GM15510 (cell line): Measurements from ENCODE around the gene ZCCHC7.

Experiments used
- POLR2A ChIP-seq: IDR thresholded peaks from 3 replicates; pipeline ENCODE4 v1.6.1; 2011; ENCODE audit warnings: borderline replicate concordance; ENCODE audit not compliant: insufficient read length; ENCODE audit errors: extremely low read depth

The ZCCHC7 gene

DNA sequence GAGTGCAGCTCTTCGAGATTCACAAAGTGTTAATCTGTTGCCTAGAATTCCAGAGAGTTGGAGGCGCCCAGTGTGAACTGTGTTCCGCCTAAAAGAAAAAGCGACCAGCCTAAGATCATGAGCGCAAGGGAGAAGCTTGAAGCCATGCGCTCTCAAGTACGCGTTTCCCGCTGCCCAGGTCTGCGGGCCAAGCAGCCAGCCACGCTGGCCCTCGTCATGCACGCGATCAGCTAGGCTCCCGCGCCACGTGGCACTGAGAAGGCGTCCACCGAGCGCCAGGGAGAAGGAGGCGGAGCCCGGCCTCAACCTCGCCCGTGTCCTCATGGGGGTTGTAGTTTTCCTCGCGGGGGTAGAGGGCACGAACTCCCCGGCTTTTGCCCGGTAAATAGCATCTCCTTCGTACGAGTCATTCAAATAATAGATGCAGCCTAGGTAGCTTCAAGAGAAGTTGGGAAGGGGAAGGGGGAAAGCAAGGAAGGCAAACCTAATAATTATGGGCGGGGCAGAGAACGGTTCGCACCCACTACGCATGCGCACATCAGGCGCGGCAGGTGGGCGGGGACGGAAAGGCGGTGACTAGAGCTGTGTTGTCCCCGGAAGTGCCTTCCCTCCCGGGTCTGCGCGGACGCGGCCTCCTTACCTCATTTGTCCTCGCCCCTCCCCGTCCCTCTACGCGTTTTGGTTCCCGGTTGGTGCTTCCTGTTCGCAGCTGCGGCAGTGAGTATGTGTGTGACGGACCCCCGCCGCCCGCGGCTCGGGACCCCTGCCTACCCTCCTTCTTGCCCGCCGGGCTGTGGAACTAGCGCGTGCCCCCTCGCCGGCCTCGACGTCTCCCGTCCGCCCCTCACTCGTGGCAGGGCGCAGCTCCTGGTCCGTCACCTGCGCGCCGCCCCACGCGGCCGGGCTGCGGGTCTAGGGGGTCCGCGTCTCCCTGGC lies at the start of gene ZCCHC7:
Gene ZCCHC7 (plus strand): TSS at position 668 of the 936 bp plus-strand sequence.
- peak; percentile 82 for TF ChIP-seq POLR2A

DNA sequence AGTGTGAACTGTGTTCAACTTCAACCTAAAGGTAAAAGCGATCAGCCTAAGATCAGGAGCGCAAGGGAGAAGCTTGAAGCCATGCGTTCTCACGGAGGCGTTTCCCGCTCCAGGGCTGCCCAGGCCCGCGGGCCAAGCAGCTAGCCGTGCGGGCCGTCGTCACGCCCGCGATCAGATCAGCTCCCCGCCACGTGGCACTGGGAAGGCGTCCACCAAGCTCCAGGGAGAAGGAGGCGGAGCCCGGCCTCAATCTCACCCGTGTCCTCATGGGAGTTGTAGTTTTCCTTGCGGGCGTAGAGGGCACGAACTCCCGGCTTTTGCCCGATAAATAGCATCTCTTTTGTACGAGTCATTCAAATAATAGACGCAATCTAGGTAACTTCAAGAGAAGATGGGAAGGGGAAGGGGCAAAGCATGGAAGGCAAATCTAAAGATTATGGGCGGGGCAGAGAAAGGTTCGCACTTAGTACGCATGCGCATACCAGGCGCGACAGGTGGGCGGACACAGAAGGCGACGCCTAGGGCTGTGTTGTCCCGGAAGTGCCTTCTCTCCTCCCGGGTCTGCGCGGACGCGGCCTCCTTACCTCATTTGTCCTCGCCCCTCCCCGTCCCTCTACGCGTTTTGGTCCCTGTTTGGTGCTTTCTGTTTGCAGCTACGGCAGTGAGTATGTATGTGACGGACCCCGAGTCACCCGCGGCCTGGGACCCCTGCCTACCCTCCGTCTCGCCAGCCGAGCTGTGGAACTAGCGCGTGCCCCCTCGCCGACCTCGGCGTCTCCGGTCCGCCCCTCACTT lies 40.8 kb upstream of the ZCCHC7 start:
- peak; percentile 64 for TF ChIP-seq POLR2A

DNA sequence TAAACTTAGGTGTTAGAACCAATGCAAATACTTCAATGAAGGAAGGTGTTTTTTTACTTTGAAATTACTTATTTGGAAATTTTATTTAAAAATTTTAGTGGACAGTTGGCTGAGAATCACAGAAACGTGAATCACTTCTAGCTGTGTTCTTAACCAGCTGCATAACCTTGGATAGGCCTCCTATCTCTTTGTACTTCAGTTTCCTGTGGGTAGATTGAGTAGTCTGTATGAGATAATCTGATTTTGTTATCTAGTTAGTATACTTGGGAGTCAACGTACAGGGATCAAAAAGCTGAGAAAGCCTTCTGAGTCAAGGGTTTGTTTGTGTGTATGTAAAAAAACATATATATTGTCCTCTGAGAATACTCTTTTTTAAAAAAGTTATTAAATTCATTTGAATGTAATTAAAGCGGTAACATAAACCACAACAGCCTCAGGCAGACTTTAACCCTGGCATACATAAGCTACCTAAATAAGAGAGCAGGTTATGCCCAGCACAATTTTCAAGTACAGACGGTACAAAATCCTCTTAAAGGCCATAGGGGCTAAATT lies 38.1 kb upstream of the ZCCHC7 start:
- TF ChIP-seq POLR2A, result no peak

DNA sequence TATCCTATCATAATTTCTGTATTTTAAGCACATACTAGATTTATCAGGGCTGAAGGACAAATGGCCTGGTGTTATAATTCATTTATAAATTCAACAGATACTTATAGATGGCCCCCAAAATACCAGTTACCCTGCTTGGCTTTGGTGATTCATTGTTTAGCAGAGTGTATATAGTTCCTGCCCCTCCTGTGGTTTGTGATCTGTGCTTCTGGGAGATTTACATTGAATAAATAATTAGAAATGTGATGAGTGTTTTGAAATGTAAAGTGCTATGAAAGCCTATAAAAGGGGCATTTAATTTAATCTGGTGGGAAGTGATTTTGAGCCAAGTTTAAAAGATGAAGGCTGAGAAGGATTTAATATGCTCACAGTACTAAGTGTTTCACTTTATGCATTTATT lies 36.7 kb upstream of the ZCCHC7 start:
- TF ChIP-seq POLR2A, result no peak

DNA sequence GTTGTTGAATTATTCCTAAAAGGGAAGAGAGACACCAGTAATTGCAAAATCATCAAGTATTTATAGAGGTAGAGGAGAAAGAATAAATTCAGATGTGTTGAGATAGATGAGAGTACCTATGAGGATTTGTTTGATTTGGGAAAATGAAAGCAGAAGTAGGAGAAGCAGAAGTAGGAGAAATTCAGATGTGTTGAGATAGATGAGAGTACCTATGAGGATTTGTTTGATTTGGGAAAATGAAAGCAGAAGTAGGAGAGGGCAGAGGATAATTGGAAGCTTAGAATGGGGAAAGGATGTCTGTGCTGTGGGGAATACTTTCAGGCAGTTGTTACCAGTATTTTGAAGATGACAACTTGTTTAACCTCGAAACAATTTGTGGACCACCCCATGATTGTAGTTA lies 35.1 kb upstream of the ZCCHC7 start:
- TF ChIP-seq POLR2A, result no peak

DNA sequence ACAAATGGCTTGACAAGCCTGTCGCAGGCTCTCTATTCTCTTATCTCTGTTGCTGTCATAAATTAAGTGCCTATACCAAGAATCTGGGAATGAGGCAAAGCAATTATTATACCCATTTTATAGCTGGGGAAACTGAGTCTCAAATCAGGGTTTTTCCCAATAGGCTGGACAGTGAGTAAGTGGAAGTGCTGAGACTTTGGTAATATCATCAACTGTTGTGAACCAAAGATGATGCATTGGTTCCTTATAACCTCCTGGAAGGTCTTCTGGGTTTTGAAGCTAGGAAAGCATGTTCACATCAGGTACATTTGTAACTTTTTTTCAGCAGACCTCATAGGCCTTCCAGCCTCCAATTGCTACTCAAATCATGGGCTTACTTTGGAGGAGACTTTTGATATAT lies 25.6 kb upstream of the ZCCHC7 start:
- TF ChIP-seq POLR2A, result no peak

DNA sequence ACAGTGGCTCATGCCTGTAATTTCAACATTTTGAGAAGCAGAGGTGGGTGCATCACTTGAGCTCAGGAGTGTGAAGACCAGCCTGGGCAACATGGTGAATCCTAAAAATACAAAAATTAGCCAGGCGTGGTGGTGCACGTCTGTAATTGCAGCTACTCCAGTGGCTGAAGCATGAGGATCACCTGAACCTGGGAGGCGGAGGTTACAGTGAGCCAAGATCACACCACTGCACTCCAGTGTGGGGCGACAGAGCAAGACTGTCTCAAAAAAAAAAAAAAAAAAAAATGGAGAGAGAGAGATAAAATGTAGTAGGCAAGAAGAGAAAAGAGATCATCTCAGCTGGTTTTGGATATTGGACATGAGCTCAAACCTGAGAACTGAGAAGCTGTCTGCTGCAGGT lies 23.7 kb upstream of the ZCCHC7 start:
- TF ChIP-seq POLR2A, result no peak

DNA sequence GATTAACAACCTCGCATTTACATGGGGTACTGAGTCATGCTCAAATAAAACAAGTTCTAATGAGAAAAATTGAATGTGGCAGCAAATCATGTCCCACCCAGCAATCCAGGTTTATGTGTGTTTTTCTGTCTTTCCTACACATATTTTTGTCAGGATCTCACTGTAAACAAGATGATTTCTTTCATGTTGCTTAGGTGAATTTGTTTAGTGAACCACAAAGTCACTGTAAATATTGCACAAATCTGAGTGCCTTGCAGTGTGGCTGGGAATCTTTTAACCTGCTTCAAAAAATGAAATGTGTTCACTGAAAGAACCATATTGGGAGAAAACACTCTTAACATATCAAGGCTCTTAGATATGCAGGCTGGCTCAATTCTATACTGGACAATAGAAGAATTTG lies 23.1 kb upstream of the ZCCHC7 start:
- TF ChIP-seq POLR2A, result no peak

DNA sequence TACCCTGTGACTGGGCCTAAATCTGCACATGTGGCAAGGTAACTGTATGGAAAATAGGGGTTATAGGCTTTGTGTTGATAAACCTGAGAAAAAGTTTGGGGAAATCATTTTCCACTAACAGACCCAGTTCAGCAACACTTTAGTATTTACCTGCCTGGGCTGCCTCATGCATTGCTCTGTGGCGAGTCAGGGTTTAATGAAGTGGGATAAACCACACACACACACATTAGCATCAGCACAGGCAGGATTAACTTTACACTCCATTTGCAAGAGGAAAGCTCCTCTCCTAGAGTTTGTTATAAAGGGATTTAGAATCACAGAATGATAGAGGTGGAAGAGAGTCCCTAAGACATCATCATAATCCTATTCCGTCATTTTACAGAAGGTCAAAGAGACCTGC lies 20.0 kb upstream of the ZCCHC7 start:
- no peak for TF ChIP-seq POLR2A

DNA sequence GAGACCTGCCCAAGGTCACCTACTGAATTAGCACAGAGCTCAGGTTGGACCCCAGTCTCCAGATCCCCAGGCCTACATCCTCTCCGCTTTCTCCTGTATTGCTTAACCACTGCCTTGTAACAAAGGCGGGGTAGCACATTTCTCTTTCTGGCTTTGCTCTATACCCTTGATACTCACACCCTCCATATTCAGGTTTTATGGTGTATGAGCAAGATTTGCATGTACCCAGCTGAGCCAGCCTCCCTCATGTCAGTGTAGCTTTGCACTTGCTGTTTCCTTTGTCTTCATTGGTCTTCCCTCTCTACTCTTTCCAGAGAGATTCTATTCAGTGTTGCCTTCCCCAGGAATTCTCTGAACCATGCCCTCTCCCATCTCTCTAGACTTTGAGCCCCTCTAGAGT lies 19.6 kb upstream of the ZCCHC7 start:
- no peak for TF ChIP-seq POLR2A

DNA sequence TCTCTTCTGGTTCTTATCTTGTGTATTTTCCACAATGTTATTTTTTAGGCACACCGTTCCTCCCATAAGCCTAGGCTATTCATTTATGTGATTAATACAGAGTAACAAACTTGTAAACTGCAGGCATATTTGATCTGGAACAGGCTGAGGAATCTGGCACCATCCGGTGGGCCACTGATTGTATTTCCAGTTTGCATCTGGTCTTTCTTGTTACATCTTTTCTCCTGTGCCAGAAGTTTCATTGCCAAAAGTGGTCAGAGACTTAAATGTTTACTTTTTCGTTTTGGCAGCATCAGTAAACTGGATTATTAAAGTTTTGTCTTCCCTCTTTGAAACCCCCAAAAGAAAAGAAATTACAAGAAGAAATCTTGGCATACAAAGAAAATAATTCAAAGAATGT lies 17.9 kb upstream of the ZCCHC7 start:
- no peak for TF ChIP-seq POLR2A

DNA sequence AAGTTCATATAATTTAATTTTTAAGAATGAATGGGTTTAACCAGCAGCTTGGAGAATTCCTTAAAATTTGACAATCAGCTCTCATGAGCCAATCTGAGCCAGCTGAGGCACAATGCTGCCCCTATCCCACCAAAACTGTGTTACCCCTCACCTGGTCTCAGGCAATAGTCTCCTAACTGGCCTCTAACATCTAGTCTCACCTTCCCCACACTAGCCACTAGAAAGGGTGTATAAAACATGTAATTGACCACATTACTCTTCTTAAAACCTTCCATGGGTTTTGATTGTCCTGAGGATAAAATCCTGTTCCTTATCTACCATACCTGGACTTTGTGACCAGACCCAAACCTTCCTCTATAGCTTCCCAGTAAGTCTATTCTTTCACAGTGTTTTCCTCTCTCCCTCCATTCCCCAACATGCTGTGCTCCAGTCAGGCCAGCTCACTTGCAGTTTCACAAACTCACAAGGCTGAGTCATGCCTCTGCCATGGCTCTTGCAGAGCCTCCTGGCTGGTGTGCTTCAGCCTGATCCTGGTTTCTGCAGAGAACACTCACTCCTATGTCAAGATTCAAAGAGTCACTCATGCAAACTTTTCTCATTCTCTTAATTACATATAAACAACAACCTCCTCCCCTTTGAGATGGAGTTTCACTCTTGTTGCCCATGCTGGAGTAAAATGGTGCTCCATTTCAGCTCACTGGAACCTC lies 16.0 kb upstream of the ZCCHC7 start:
- no peak for TF ChIP-seq POLR2A

DNA sequence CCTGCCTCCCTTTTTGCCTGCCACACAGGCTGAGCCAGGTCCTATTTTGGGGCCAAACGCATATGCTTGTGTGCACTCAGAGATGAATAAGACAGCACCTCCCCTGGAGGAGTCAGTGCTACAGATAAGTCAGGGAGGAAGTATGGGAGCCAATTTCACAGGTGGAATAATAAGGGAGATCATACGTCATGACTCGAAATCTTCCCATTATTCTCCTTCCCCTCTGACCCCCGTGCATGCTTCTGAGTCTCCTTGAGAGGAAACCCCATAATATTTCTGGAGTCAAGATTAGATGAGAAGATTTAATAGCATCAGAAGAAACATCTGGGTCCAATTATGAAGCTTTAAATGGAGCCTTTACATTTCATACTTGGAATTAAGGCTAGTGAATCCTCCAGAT lies 15.1 kb upstream of the ZCCHC7 start:
- TF ChIP-seq POLR2A, result no peak

DNA sequence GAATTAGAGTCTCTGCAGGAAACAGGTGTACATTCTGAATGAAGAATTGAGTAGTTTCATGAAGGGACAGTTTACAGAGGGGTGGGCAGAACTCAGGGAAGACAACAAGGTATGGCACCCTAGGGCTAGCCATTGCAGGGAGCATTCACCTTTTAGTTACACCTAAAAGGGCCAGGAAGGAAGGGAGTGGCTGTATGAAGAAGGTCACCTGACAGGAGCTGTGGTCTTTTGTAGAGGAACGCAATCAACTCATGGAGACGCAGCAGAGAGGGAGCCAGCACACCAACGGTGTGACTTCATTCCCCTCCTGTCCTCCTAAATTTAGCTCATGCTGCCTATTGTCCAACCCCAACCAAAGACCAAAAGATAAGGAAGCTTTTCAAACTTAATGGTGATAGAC lies 12.7 kb upstream of the ZCCHC7 start:
- TF ChIP-seq POLR2A, result no peak

DNA sequence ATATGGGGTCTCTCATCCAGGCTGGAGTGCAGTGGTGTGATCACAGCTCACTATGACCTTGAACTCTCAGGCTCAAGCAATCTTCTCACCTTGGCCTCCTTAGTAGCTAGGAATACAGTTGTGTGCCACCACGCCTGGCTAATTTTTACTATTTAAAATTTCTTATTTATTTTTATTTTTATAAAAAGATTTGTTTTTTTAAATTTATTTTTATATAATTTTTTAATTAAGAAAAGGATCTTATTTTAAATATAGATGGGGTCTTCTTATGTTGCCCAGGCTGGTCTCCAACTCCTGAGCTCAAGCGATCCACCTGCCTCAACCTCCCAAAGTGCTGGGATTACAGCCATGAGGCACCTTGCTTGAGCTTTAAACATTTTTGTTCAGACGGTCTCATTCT lies 2.4 kb upstream of the ZCCHC7 start:
- TF ChIP-seq POLR2A, result no peak

DNA sequence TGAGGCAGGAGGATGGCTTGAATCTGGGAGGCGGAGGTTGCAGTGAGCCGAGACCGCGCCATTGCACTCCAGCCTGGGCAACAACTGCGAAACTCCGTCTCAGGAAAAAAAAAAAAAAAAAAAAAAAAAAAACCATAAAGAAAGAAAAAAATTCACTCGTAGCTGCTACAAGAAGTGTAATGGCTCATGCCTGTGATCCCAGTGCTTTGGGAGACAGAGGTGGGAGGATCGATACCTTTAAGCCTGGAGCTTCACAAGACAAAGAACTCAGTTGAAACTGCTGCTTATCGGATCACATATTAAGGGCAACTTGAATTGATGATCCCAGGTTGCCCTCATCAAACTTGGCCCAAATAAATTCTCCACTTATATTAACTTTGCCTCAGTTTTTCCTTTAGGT lies 1.0 kb upstream of the ZCCHC7 start:
- no peak for TF ChIP-seq POLR2A

DNA sequence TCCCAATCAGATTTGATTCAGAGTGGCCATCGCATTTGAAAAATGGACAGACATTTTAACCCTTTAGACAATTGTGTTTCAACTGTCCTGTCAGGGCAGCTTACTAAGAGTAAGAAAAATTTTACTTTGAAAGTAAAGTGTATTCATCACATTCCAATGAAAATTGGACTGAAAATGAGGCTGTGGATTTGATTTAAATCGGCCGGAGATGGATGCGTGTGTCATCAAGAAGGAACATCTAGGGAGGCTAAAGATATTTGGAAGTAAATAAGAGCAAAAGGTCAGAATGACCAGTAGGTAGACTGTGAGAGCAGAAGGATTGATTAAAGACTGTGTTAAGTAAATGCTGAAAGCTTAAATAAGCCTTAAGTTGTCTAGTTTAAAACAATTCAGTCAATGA lies 1.5 kb downstream of the ZCCHC7 start:
- no peak for TF ChIP-seq POLR2A
